Natural killer cell treated with Interleukin-12 subunit alpha and Interleukin-12 subunit beta and Interleukin-15 and Interleukin-18, amount 100 ng/mL, for 72 hours (primary cell): Measurements from ENCODE around the gene UNC93B1. TPM values are rescaled to one million over a fixed set of nuclear protein-coding genes. Genes with fewer than 3 reads are reported as not detected.
"Not testable (repeated sequence)": the region's sequence is repeated elsewhere in the genome, so short reads cannot be mapped to it uniquely, and the experiment has no call there.

Experiments
- ATAC-seq, 2 donors: fragments of 150-1000 bp; cut with Tn5 transposase in 1 of 2; sonication (Bioruptor Pico), chemical (Tn5 transposase) in 1 of 2; 2 replicates each; pipeline ENCODE4 v1.10.0; 2021
- DNase-seq: peaks from one replicate; pipeline ENCODE4 v3.0.0; 2022; ENCODE audit warnings: low spot score
- H3K27ac Mint-ChIP-seq, 2 donors: 1 replicate in 1 of 2; 2 replicates in 1 of 2; pipeline ENCODE4 v1.8.0; 2022; ENCODE audit warnings: mixed read lengths in 2 of 2, mild to moderate bottlenecking in 1 of 2, moderate library complexity in 1 of 2
- H3K27me3 Mint-ChIP-seq, 2 donors: 1 replicate in 1 of 2; 2 replicates in 1 of 2; pipeline ENCODE4 v1.8.0; 2022; ENCODE audit warnings: mixed read lengths in 2 of 2
- H3K36me3 Mint-ChIP-seq: one replicate; pipeline ENCODE4 v1.8.0; 2022; ENCODE audit warnings: mixed read lengths
- H3K4me1 Mint-ChIP-seq, 2 donors: 1 replicate in 1 of 2; 2 replicates in 1 of 2; pipeline ENCODE4 v1.8.0; 2022; ENCODE audit warnings: low read depth in 2 of 2, mixed read lengths in 2 of 2, mild to moderate bottlenecking in 1 of 2
- H3K4me3 Mint-ChIP-seq: one replicate; pipeline ENCODE4 v1.8.0; 2022; ENCODE audit warnings: mixed read lengths
- H3K9me3 Mint-ChIP-seq: 2 replicates; pipeline ENCODE4 v1.8.0; 2022; ENCODE audit warnings: mixed read lengths
- total RNA-seq, 2 donors: library from RNA; stranded (reverse); gene quantifications; one replicate each; pipeline ENCODE4 v1.2.3, GENCODE V29; 2022

Gene UNC93B1
- total RNA-seq, 2 donors from 2014 or later = 13.5 to 13.6 TPM

- not testable (repeated sequence) for ATAC-seq, H3K4me3 Mint-ChIP-seq
These were observed 13.2 kb downstream of the UNC93B1 start for GRCh38 chr11:67990546-67991346.

GRCh38 chr11:67985302-67985701 lies 18.6 kb downstream of the UNC93B1 start:
- H3K36me3 Mint-ChIP-seq, H3K27ac Mint-ChIP-seq, H3K9me3 Mint-ChIP-seq, H3K27me3 Mint-ChIP-seq, H3K4me3 Mint-ChIP-seq, ATAC-seq, DNase-seq, H3K4me1 Mint-ChIP-seq: not testable (repeated sequence)

More at GRCh38 chr11:67990546-67991346, 13.2 kb downstream of the UNC93B1 start:
- not testable (repeated sequence) for H3K27ac Mint-ChIP-seq, H3K4me1 Mint-ChIP-seq, H3K9me3 Mint-ChIP-seq, H3K36me3 Mint-ChIP-seq, DNase-seq, H3K27me3 Mint-ChIP-seq

GRCh38 chr11:67983951-67984350 lies 19.9 kb downstream of the UNC93B1 start:
- ATAC-seq (no peak), DNase-seq (no peak)
- H3K27ac Mint-ChIP-seq = no peak overlapping the region
- H3K36me3 Mint-ChIP-seq = no peaks in the 10 kb centered on the region
- H3K9me3 Mint-ChIP-seq = no peaks in the 10 kb centered on the region
- no peak overlapping the region for H3K4me3 Mint-ChIP-seq
- no peaks in the 10 kb centered on the region for H3K4me1 Mint-ChIP-seq
- peaks cover 0 to 7% of the 10 kb centered on the region in 2 donors for H3K27me3 Mint-ChIP-seq

GRCh38 chr11:67982255-67982857 lies 21.5 kb downstream of the UNC93B1 start:
- not testable (repeated sequence) for H3K4me3 Mint-ChIP-seq, ATAC-seq, H3K9me3 Mint-ChIP-seq, H3K4me1 Mint-ChIP-seq, H3K27ac Mint-ChIP-seq, DNase-seq, H3K36me3 Mint-ChIP-seq, H3K27me3 Mint-ChIP-seq

GRCh38 chr11:67981226-67981625 lies 22.7 kb downstream of the UNC93B1 start:
- DNase-seq, H3K36me3 Mint-ChIP-seq, H3K27me3 Mint-ChIP-seq, H3K4me3 Mint-ChIP-seq, ATAC-seq, H3K4me1 Mint-ChIP-seq, H3K27ac Mint-ChIP-seq, H3K9me3 Mint-ChIP-seq: not testable (repeated sequence)

GRCh38 chr11:67978766-67979418 lies 25.0 kb downstream of the UNC93B1 start:
- not testable (repeated sequence) for H3K4me3 Mint-ChIP-seq, H3K4me1 Mint-ChIP-seq, H3K36me3 Mint-ChIP-seq, H3K27ac Mint-ChIP-seq, ATAC-seq, DNase-seq, H3K9me3 Mint-ChIP-seq
- peaks cover 7 to 11% of the 10 kb centered on the region in 2 donors for H3K27me3 Mint-ChIP-seq

- not testable (repeated sequence) for H3K9me3 Mint-ChIP-seq, H3K36me3 Mint-ChIP-seq, H3K4me1 Mint-ChIP-seq, ATAC-seq, H3K27ac Mint-ChIP-seq, H3K4me3 Mint-ChIP-seq, DNase-seq
- peaks cover 8 to 23% of the 10 kb centered on the region in 2 donors for H3K27me3 Mint-ChIP-seq
These were observed 29.2 kb downstream of the UNC93B1 start for GRCh38 chr11:67974746-67975145.

- not testable (repeated sequence) for H3K36me3 Mint-ChIP-seq, H3K4me3 Mint-ChIP-seq, ATAC-seq, DNase-seq, H3K9me3 Mint-ChIP-seq, H3K4me1 Mint-ChIP-seq, H3K27ac Mint-ChIP-seq
- peaks cover 10 to 11% of the 10 kb centered on the region in 2 donors for H3K27me3 Mint-ChIP-seq
These were observed 38.0 kb downstream of the UNC93B1 start for GRCh38 chr11:67965830-67966348.

- not testable (repeated sequence) for H3K36me3 Mint-ChIP-seq, ATAC-seq, H3K9me3 Mint-ChIP-seq, DNase-seq, H3K4me3 Mint-ChIP-seq, H3K27ac Mint-ChIP-seq, H3K4me1 Mint-ChIP-seq
- peaks cover 10 to 18% of the 10 kb centered on the region in 2 donors for H3K27me3 Mint-ChIP-seq
These were observed 39.2 kb downstream of the UNC93B1 start for GRCh38 chr11:67964746-67965145.

GRCh38 chr11:67963879-67964278 lies 40.0 kb downstream of the UNC93B1 start:
- H3K4me1 Mint-ChIP-seq, H3K9me3 Mint-ChIP-seq, H3K36me3 Mint-ChIP-seq, ATAC-seq, H3K27ac Mint-ChIP-seq, H3K4me3 Mint-ChIP-seq, DNase-seq: not testable (repeated sequence)
- H3K27me3 Mint-ChIP-seq = peaks cover 13 to 23% of the 10 kb centered on the region in 2 donors

- H3K27me3 Mint-ChIP-seq = peaks cover 13 to 23% of the 10 kb centered on the region in 2 donors
- H3K36me3 Mint-ChIP-seq, H3K9me3 Mint-ChIP-seq, H3K4me3 Mint-ChIP-seq, ATAC-seq, DNase-seq, H3K27ac Mint-ChIP-seq, H3K4me1 Mint-ChIP-seq: not testable (repeated sequence)
These were observed 40.7 kb downstream of the UNC93B1 start for GRCh38 chr11:67963217-67963616.

- peaks cover 9 to 10% of the 10 kb centered on the region in 2 donors for H3K4me1 Mint-ChIP-seq
- not testable (repeated sequence) for H3K36me3 Mint-ChIP-seq, DNase-seq, ATAC-seq, H3K9me3 Mint-ChIP-seq
- peak overlapping the region; percentile 94 for H3K4me3 Mint-ChIP-seq
- H3K27me3 Mint-ChIP-seq = peaks cover 27 to 32% of the 10 kb centered on the region in 2 donors
- H3K27ac Mint-ChIP-seq = peak overlapping the region in 1 of 2 donors; percentile 12
These were observed 47.7 kb downstream of the UNC93B1 start for GRCh38 chr11:67956236-67956635.

GRCh38 chr11:67955461-67956007 lies 48.4 kb downstream of the UNC93B1 start:
- H3K9me3 Mint-ChIP-seq, H3K27ac Mint-ChIP-seq, H3K36me3 Mint-ChIP-seq: not testable (repeated sequence)
- ATAC-seq = peak; percentile 83 to 87
- DNase-seq = peak; percentile 75
- Mint-ChIP-seq H3K4me1 (peaks cover 9 to 10% of the 10 kb centered on the region in 2 donors), H3K4me3 (peak overlapping the region; percentile 94), H3K27me3 (peaks cover 22 to 25% of the 10 kb centered on the region in 2 donors)
